ENCODE data around the gene PRRT2. TPM values are rescaled to one million over a fixed set of nuclear protein-coding genes. Genes with fewer than 3 reads are reported as not detected.
A peak's percentile ranks its signal among the peaks of the same experiment; 100 is the strongest.

Gene PRRT2
- total and polyA plus RNA-seq, 2 donors (not counting 3 experiments of a cell fraction or from before 2014, with no cell fraction given), result 3.3 TPM

DNA sequence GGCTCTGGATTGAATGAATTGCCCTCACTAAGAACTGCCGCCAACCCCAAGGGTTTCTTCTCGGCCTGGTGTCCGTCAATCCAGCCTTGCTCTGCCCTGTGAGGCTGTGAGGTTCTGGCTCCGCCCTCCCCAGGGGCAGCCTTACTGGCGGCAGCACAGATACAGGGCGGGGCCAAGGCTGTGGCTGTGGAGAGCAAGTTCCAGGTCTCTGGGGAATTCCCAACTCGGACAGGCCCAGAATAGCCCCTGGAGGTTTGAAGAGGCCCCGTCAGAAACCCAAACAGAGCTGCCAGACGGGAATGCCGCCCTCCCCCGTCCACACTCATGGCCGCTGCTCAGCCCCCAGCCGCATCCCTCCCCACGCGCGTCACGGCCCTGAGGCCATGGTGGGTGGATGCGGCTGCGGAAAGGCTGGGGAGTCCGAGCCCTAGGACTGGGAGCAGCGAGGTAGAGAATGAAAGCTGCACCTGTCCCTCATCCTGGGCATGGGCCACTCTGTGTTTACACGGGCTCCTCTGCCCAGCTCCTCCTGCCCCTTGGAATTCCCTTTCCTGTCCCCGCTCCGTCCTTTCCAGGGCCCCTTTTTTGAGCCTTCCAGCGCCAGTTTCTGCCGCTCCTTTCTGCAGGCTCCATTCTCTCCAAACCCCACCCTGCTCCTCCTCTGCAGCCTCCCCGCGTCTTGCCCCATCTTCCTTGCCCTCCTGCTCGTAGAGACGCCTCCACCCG lies 660 bp upstream of the PRRT2 start:
- FAIRE-seq (peak; percentile 98), DNase-seq (ENCODE audit: low read depth, low spot score) (peak; percentile 94)
- CTCF ChIA-PET, result interaction anchor here (0.6 to 4.0 kb wide), 3 partner anchors 37 to 111 kb away, joined by 3 to 29 read pairs (median 4); no protein-coding TSS in a partner anchor
- no TSS peak for BruUV-seq (replicated peaks)
- TF ChIP-seq GATA2 (IDR thresholded peaks at IDR 0.05; ENCODE audit: insufficient read depth, insufficient read length, low read depth, low read length) (no peak), MAX (IDR thresholded peaks at IDR 0.05; ENCODE audit: insufficient read depth, insufficient read length) (no peak), POLR2A (IDR thresholded peaks at IDR 0.05; ENCODE audit: low read depth, low read length) (peak; percentile 32), POLR2AphosphoS5 (IDR thresholded peaks at IDR 0.05; ENCODE audit: insufficient read depth, low read depth, low read length) (peak; percentile 53), EZH2 (IDR thresholded peaks at IDR 0.05; ENCODE audit: borderline replicate concordance, low read depth, low read length, severe bottlenecking) (no peak)
- peaks cover 29% of the 10 kb centered on the region for H3K79me2 ChIP-seq (ENCODE audit: control insufficient read depth, insufficient read depth, low read length)
- H3K9ac ChIP-seq (replicated peaks; ENCODE audit: extremely low read depth, insufficient read depth, low read length), result peak overlapping the region; percentile 36
- H3K4me1 ChIP-seq (ENCODE audit: control insufficient read depth, extremely low read depth, insufficient read depth, low read length), result peaks cover 47% of the 10 kb centered on the region
- H2AFZ ChIP-seq (ENCODE audit: low read depth, low read length), result peak overlapping the region; percentile 64
- POLR2A ChIA-PET, result no interaction called here
- no peaks in the 10 kb centered on the region for H3K27me3 ChIP-seq (ENCODE audit: control insufficient read depth in 2 of 2, insufficient read depth in 2 of 2, low read length in 2 of 2)
- dilution Hi-C loops (cut with MboI; ENCODE audit: extremely low pct_ligation_motif_present, low sequenced_read_pairs), result no loop called here
- H4K20me1 ChIP-seq (replicated peaks; ENCODE audit: control insufficient read depth, extremely low read depth, insufficient read depth, low read length), result no peaks in the 10 kb centered on the region
- H3K9me1 ChIP-seq (replicated peaks; ENCODE audit: control insufficient read depth, extremely low read depth, insufficient read depth, low read length), result no peaks in the 10 kb centered on the region
- H3K4me2 ChIP-seq (ENCODE audit: insufficient read depth, low read length), result peak overlapping the region; percentile 85
- intact Hi-C loops (cut with micrococcal nuclease), result loop anchor here (1.0 to 2.0 kb wide), 2 partner anchors 51 to 185 kb away; partner anchors contain the start of genes CDIPT and INO80E
- H3K4me3 ChIP-seq (replicated peaks in 1 of 3; ENCODE audit: insufficient read depth in 1 of 3, low read depth in 1 of 3, low read length in 3 of 3), result peak overlapping the region; percentile 39 to 49 (median 46)
- no peaks in the 10 kb centered on the region for H3K9me3 ChIP-seq (replicated peaks; ENCODE audit: control insufficient read depth, insufficient read depth, low read length)
- peak overlapping the region; percentile 35 for H3K27ac ChIP-seq (ENCODE audit: insufficient read depth, low read depth, low read length)
- peaks cover 0 to 14% of the 10 kb centered on the region in 2 experiments for H3K36me3 ChIP-seq (ENCODE audit: control insufficient read depth in 2 of 2, extremely low read depth in 1 of 2, insufficient read depth in 2 of 2, low read length in 2 of 2)

Data from endothelial cell of umbilical vein (primary cell).